PFSK-1 (cell line): Measurements from ENCODE around the gene CDA.

Source experiments
- POLR2AphosphoS5 ChIP-seq: IDR thresholded peaks from 2 replicates; pipeline ENCODE4 v1.6.1; 2012; ENCODE audit warnings: low read depth, mild to moderate bottlenecking, control low read depth, low read length, moderate library complexity
- REST ChIP-seq, 2 experiments: IDR thresholded peaks; 2 replicates each; pipeline versions ENCODE4 v1.6.1 to v1.8.0; 2011 to 2012; ENCODE audit warnings: low read depth in 2 of 2, low read length in 2 of 2, control low read depth in 1 of 2, inconsistent platforms in 1 of 2, mild to moderate bottlenecking in 1 of 2, moderate library complexity in 1 of 2; ENCODE audit not compliant: insufficient read depth in 1 of 2
- SIN3A ChIP-seq: IDR thresholded peaks from 2 replicates; pipeline ENCODE4 v1.6.1; 2012; ENCODE audit warnings: mild to moderate bottlenecking, low read length, moderate library complexity, borderline replicate concordance; ENCODE audit not compliant: insufficient read depth
- TAF1 ChIP-seq: IDR thresholded peaks from 2 replicates; pipeline ENCODE4 v1.6.1; 2012; ENCODE audit warnings: low read length, control low read depth, borderline replicate concordance; ENCODE audit not compliant: insufficient read depth

- TF ChIP-seq POLR2AphosphoS5 (no peak), REST (IDR thresholded peaks at IDR 0.05; ENCODE audit: insufficient read depth in 1 of 2, low read depth in 2 of 2, low read length in 2 of 2) (no peak), SIN3A (no peak), TAF1 (no peak)
Measured at GRCh38 chr1:20590306-20590777, 1.4 kb downstream of the CDA start.
